ENCODE measurements around the gene NTN4. TPM values are rescaled to one million over a fixed set of nuclear protein-coding genes. Genes with fewer than 3 reads are reported as not detected.

NTN4 gene
- total and polyA plus RNA-seq, 10 of the 15 experiments (the other 5 are each of a cell fraction or from before 2014, with no cell fraction given): 0.15 TPM; not detected in 9

DNA sequence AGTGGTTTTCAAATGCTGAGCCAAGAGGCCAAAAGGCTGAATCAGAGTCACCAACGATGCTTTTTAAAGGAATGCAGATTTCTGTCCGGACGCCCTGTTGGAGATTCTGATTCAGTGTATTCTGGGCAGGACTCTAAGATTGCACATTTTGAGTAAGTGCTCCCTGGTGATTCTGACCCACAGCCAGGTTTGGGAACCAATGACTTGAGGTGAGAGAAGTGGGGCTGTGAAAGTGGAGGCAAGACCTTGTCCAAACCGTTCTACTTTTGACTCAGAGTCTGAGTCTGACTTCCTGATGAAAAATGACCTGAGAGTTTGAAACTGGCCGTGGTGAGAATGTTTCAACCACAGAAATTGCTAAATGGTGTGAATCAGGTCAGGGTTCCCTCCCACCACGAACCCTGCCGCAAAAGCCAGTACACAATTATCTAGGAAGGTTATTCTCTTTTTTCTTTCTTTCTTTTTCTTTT, 90.2 kb downstream of the NTN4 start (continued):
- TF ChIP-seq, protein P1, sequence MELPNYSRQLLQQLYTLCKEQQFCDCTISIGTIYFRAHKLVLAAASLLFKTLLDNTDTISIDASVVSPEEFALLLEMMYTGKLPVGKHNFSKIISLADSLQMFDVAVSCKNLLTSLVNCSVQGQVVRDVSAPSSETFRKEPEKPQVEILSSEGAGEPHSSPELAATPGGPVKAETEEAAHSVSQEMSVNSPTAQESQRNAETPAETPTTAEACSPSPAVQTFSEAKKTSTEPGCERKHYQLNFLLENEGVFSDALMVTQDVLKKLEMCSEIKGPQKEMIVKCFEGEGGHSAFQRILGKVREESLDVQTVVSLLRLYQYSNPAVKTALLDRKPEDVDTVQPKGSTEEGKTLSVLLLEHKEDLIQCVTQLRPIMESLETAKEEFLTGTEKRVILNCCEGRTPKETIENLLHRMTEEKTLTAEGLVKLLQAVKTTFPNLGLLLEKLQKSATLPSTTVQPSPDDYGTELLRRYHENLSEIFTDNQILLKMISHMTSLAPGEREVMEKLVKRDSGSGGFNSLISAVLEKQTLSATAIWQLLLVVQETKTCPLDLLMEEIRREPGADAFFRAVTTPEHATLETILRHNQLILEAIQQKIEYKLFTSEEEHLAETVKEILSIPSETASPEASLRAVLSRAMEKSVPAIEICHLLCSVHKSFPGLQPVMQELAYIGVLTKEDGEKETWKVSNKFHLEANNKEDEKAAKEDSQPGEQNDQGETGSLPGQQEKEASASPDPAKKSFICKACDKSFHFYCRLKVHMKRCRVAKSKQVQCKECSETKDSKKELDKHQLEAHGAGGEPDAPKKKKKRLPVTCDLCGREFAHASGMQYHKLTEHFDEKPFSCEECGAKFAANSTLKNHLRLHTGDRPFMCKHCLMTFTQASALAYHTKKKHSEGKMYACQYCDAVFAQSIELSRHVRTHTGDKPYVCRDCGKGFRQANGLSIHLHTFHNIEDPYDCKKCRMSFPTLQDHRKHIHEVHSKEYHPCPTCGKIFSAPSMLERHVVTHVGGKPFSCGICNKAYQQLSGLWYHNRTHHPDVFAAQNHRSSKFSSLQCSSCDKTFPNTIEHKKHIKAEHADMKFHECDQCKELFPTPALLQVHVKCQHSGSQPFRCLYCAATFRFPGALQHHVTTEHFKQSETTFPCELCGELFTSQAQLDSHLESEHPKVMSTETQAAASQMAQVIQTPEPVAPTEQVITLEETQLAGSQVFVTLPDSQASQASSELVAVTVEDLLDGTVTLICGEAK (IDR thresholded peaks at IDR 0.05; ENCODE audit: borderline replicate concordance): no peak
- TF ChIP-seq, protein P2, sequence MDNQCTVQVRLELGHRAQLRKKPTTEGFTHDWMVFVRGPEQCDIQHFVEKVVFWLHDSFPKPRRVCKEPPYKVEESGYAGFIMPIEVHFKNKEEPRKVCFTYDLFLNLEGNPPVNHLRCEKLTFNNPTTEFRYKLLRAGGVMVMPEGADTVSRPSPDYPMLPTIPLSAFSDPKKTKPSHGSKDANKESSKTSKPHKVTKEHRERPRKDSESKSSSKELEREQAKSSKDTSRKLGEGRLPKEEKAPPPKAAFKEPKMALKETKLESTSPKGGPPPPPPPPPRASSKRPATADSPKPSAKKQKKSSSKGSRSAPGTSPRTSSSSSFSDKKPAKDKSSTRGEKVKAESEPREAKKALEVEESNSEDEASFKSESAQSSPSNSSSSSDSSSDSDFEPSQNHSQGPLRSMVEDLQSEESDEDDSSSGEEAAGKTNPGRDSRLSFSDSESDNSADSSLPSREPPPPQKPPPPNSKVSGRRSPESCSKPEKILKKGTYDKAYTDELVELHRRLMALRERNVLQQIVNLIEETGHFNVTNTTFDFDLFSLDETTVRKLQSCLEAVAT (IDR thresholded peaks at IDR 0.05): peak; percentile 69; the same call in 1 of the 2 replicates
- TF ChIP-seq, protein P3, sequence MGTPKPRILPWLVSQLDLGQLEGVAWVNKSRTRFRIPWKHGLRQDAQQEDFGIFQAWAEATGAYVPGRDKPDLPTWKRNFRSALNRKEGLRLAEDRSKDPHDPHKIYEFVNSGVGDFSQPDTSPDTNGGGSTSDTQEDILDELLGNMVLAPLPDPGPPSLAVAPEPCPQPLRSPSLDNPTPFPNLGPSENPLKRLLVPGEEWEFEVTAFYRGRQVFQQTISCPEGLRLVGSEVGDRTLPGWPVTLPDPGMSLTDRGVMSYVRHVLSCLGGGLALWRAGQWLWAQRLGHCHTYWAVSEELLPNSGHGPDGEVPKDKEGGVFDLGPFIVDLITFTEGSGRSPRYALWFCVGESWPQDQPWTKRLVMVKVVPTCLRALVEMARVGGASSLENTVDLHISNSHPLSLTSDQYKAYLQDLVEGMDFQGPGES (IDR thresholded peaks at IDR 0.05): no peak
- TF ChIP-seq BACH1 (IDR thresholded peaks at IDR 0.05; ENCODE audit: borderline replicate concordance) (peak; percentile 29; the same call in 1 of the 2 replicates), POLR2AphosphoS2 (IDR thresholded peaks at IDR 0.05; ENCODE audit: low read depth, low read length) (no peak), BCL11A (IDR thresholded peaks at IDR 0.05; ENCODE audit: low read depth, low read length) (peak; percentile 95), PKNOX1 (IDR thresholded peaks at IDR 0.05) (peak; percentile 57; the same call in 1 of the 2 replicates), DPF2 (IDR thresholded peaks at IDR 0.05) (no peak), MTA3 (IDR thresholded peaks at IDR 0.05; ENCODE audit: borderline replicate concordance, low read length) (peak; percentile 95), GABPA (IDR thresholded peaks at IDR 0.05; ENCODE audit: low read depth) (peak; percentile 60), MTA2 (IDR thresholded peaks at IDR 0.05; ENCODE audit: low read depth) (peak; percentile 87), BCL3 (IDR thresholded peaks at IDR 0.05; ENCODE audit: borderline replicate concordance, insufficient read depth, low read depth, low read length, poor library complexity, severe bottlenecking) (peak; percentile 71), ASH2L (IDR thresholded peaks at IDR 0.05; ENCODE audit: borderline replicate concordance, low read depth) (no peak), MXI1 (IDR thresholded peaks at IDR 0.05; ENCODE audit: low read depth, low read length) (no peak), SMAD5 (IDR thresholded peaks at IDR 0.05; ENCODE audit: low read depth) (no peak), KAT2A (conservative IDR thresholded peaks at IDR 0.05; ENCODE audit: control insufficient read depth, low read depth, low read length) (no peak)
- TF ChIP-seq, protein P4, sequence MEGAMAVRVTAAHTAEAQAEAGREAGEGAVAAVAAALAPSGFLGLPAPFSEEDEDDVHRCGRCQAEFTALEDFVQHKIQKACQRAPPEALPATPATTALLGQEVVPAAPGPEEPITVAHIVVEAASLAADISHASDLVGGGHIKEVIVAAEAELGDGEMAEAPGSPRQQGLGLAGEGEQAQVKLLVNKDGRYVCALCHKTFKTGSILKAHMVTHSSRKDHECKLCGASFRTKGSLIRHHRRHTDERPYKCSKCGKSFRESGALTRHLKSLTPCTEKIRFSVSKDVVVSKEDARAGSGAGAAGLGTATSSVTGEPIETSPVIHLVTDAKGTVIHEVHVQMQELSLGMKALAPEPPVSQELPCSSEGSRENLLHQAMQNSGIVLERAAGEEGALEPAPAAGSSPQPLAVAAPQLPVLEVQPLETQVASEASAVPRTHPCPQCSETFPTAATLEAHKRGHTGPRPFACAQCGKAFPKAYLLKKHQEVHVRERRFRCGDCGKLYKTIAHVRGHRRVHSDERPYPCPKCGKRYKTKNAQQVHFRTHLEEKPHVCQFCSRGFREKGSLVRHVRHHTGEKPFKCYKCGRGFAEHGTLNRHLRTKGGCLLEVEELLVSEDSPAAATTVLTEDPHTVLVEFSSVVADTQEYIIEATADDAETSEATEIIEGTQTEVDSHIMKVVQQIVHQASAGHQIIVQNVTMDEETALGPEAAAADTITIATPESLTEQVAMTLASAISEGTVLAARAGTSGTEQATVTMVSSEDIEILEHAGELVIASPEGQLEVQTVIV (IDR thresholded peaks at IDR 0.05; ENCODE audit: borderline replicate concordance, partially characterized antibody): no peak
- TF ChIP-seq, protein P5, sequence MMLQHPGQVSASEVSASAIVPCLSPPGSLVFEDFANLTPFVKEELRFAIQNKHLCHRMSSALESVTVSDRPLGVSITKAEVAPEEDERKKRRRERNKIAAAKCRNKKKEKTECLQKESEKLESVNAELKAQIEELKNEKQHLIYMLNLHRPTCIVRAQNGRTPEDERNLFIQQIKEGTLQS (IDR thresholded peaks at IDR 0.05; ENCODE audit: borderline replicate concordance, extremely low read depth, low read depth, low read length): no peak
